Loucy (cell line): ENCODE data around the gene MMP27.

Source experiments
- H2AFZ ChIP-seq: fragments of 200-600 bp; sonication (generic); 2 replicates; pipeline ENCODE4 v1.6.0; 2016; ENCODE audit warnings: antibody characterized with exemption, mild to moderate bottlenecking, low read length, moderate library complexity
- H3F3A ChIP-seq: fragments of 200-600 bp; 2 replicates; pipeline ENCODE4 v1.6.0; 2016; ENCODE audit warnings: antibody characterized with exemption, low read depth, mild to moderate bottlenecking
- H3K27me3 ChIP-seq: fragments of 200-600 bp; sonication (generic); 2 replicates; pipeline ENCODE4 v1.6.1; 2014; ENCODE audit warnings: low read length, mild to moderate bottlenecking; ENCODE audit not compliant: insufficient read depth, poor library complexity, severe bottlenecking
- H3K36me3 ChIP-seq: fragments of 200-600 bp; sonication (generic); 2 replicates; pipeline ENCODE4 v1.6.1; 2016; ENCODE audit warnings: low read length; ENCODE audit not compliant: insufficient read depth
- H3K4me1 ChIP-seq: fragments of 200-600 bp; sonication (generic); 2 replicates; pipeline ENCODE4 v1.5.1; 2014; ENCODE audit warnings: low read length, mild to moderate bottlenecking; ENCODE audit not compliant: insufficient read depth, poor library complexity, severe bottlenecking
- H3K4me2 ChIP-seq: fragments of 200-600 bp; sonication (generic); 2 replicates; pipeline ENCODE4 v1.6.0; 2014; ENCODE audit warnings: antibody characterized with exemption, low read length, low read depth, mild to moderate bottlenecking; ENCODE audit not compliant: poor library complexity, severe bottlenecking
- H3K4me3 ChIP-seq: fragments of 200-600 bp; sonication (generic); 2 replicates; pipeline ENCODE4 v1.5.1; 2014; ENCODE audit warnings: low read length, mild to moderate bottlenecking, mixed read lengths; ENCODE audit not compliant: poor library complexity, severe bottlenecking
- H3K79me2 ChIP-seq: fragments of 200-600 bp; sonication (generic); 2 replicates; pipeline ENCODE4 v1.6.1; 2014; ENCODE audit warnings: low read length; ENCODE audit not compliant: insufficient read depth
- H3K9ac ChIP-seq: fragments of 200-600 bp; sonication (generic); 2 replicates; pipeline ENCODE4 v1.6.0; 2014; ENCODE audit warnings: mild to moderate bottlenecking, low read depth, low read length, moderate library complexity; ENCODE audit not compliant: poor library complexity, severe bottlenecking
- H3K9me2 ChIP-seq: fragments of 200-600 bp; sonication (generic); replicated peaks from 2 replicates; pipeline ENCODE4 v1.6.1; 2016; ENCODE audit warnings: low read depth, low read length, mixed read lengths
- H3K9me3 ChIP-seq: fragments of 200-600 bp; sonication (generic); 2 replicates; pipeline ENCODE4 v1.6.1; 2014; ENCODE audit warnings: mild to moderate bottlenecking, antibody characterized with exemption, low read length, low read depth; ENCODE audit not compliant: insufficient read depth
- H4K20me1 ChIP-seq: fragments of 200-600 bp; sonication (generic); 2 replicates; pipeline ENCODE4 v1.6.0; 2014; ENCODE audit warnings: antibody characterized with exemption, low read length, mild to moderate bottlenecking; ENCODE audit not compliant: insufficient read depth, poor library complexity, severe bottlenecking
- EZH2phosphoT487 ChIP-seq: fragments of 200-600 bp; IDR thresholded peaks from 2 replicates; pipeline ENCODE4 v1.6.1; 2018; ENCODE audit warnings: antibody characterized with exemption, mild to moderate bottlenecking, moderate library complexity, borderline replicate concordance
- TF ChIP-seq, protein P1 (sequence below): fragments of 200-600 bp; sonication (generic); conservative IDR thresholded peaks from 2 replicates; pipeline ENCODE4 v1.5.1; 2014; ENCODE audit warnings: mild to moderate bottlenecking, antibody characterized with exemption, low read length

MMP27 gene

DNA sequence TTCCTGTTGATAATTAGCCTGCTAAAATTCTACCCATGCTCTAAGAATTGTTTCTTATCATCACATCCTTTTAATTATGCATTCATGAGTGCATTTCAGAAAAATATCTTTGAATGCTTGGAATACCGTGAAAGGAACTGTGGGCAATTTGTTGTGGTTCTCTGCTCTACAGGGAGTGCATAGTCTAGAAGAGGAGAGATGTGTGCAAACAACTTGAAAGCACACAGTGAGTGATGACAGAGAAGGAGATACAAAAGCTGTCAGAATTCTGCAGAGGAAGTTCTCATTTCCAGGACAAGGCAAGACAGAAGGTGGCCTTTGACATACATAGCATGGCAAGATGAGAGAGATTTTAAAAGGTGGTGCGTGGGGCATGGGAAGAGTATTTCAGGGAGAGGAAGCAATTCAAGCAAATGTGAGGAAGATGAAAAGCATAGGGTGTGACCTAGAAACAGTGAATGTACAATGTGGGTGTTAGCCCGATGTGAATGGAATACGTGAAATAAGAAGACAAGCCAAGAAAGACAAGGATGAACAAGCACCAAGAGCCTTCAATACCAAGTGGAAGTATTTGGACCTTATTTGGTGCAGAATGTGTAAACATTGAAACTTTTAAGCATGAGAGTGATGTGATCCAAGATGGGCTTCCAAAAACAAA lies 14.2 kb upstream of the MMP27 start:
- H2AFZ ChIP-seq = no peak overlapping the region
- no peaks in the 10 kb centered on the region for H3K36me3 ChIP-seq
- H3K4me1 ChIP-seq = no peaks in the 10 kb centered on the region
- no peak overlapping the region for H3K9ac ChIP-seq
- no peaks in the 10 kb centered on the region for H3K9me3 ChIP-seq
- no peaks in the 10 kb centered on the region for H3K9me2 ChIP-seq
- H3K27me3 ChIP-seq = no peaks in the 10 kb centered on the region
- TF ChIP-seq, protein P1, sequence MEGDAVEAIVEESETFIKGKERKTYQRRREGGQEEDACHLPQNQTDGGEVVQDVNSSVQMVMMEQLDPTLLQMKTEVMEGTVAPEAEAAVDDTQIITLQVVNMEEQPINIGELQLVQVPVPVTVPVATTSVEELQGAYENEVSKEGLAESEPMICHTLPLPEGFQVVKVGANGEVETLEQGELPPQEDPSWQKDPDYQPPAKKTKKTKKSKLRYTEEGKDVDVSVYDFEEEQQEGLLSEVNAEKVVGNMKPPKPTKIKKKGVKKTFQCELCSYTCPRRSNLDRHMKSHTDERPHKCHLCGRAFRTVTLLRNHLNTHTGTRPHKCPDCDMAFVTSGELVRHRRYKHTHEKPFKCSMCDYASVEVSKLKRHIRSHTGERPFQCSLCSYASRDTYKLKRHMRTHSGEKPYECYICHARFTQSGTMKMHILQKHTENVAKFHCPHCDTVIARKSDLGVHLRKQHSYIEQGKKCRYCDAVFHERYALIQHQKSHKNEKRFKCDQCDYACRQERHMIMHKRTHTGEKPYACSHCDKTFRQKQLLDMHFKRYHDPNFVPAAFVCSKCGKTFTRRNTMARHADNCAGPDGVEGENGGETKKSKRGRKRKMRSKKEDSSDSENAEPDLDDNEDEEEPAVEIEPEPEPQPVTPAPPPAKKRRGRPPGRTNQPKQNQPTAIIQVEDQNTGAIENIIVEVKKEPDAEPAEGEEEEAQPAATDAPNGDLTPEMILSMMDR = no peak
- TF ChIP-seq EZH2phosphoT487 = no peak
- H3K4me2 ChIP-seq = no peak overlapping the region
- H3K79me2 ChIP-seq = no peaks in the 10 kb centered on the region
- no peaks in the 10 kb centered on the region for H4K20me1 ChIP-seq
- no peaks in the 10 kb centered on the region for H3F3A ChIP-seq
- no peak overlapping the region for H3K4me3 ChIP-seq

DNA sequence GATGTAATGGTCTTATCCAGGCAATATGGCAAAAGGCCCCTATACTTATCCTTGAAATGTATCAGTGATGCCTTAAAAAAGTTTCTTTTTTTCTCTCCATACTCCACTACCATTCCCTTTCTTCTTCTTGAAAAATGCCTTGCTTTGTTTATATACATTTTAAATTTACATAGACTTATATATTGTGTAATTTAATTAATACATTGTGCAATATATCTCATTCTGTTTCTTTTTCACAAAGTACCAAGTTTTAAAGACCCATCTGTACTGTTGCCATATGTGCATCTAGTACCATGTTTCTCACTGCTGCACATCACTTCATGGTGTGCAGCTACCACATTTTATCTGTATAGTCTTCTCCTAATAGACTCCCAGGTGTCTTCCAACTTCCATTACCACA lies 11.7 kb upstream of the MMP27 start:
- H3K27me3 ChIP-seq = no peaks in the 10 kb centered on the region
- no peak overlapping the region for H3K4me2 ChIP-seq
- H3K79me2 ChIP-seq = no peaks in the 10 kb centered on the region
- no peaks in the 10 kb centered on the region for H3K9me2 ChIP-seq
- H3K36me3 ChIP-seq = no peaks in the 10 kb centered on the region
- no peak for TF ChIP-seq EZH2phosphoT487
- TF ChIP-seq, protein P1 = no peak
- no peaks in the 10 kb centered on the region for H3F3A ChIP-seq
- H3K4me1 ChIP-seq = no peaks in the 10 kb centered on the region
- no peak overlapping the region for H2AFZ ChIP-seq
- H3K9ac ChIP-seq = no peak overlapping the region
- no peaks in the 10 kb centered on the region for H4K20me1 ChIP-seq
- no peak overlapping the region for H3K4me3 ChIP-seq
- no peaks in the 10 kb centered on the region for H3K9me3 ChIP-seq

DNA sequence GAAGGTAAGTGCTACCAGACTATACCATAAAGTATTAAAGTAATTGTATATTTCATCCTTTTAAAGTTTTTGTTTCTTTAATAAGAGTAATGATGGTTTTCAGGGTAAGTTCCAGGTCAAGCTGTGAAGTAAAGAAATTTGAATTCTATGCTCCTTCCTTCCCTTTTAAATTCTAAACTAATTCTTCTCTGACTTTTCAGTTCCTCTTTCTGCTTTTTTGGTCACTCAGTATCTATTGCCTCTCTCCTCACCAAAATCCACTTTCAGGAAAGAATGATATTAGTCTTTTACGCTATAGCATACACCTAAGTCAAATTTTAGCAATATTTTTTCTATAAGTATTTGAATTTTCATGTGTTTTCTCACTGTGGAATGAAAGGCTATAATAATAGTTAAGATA lies 11.0 kb upstream of the MMP27 start:
- Histone ChIP-seq H4K20me1 (no peaks in the 10 kb centered on the region), H3K27me3 (no peaks in the 10 kb centered on the region), H3K4me2 (no peak overlapping the region), H3K36me3 (no peaks in the 10 kb centered on the region), H3K9me2 (no peaks in the 10 kb centered on the region), H3K79me2 (no peaks in the 10 kb centered on the region), H3K9ac (no peak overlapping the region), H3K4me3 (no peak overlapping the region), H3K4me1 (no peaks in the 10 kb centered on the region), H2AFZ (no peak overlapping the region), H3K9me3 (no peaks in the 10 kb centered on the region), H3F3A (no peaks in the 10 kb centered on the region)
- no peak for TF ChIP-seq EZH2phosphoT487
- TF ChIP-seq, protein P1 = no peak
